Neural progenitor cell (in vitro differentiated cells): ENCODE results near the gene CCDC8. TPM values are rescaled to one million over a fixed set of nuclear protein-coding genes. Genes with fewer than 3 reads are reported as not detected.

Source experiments
- DNase-seq: peaks from one replicate; pipeline ENCODE4 v3.0.0-alpha.2; 2016; ENCODE audit warnings: low spot score
- H2AFZ ChIP-seq: fragments of 200-600 bp; sonication (generic); replicated peaks from 2 replicates; pipeline ENCODE4 v1.6.1; 2016; ENCODE audit warnings: antibody characterized with exemption
- H3F3A ChIP-seq: fragments of 200-600 bp; sonication (generic); 2 replicates; pipeline ENCODE4 v1.6.1; 2016; ENCODE audit warnings: antibody characterized with exemption, low read depth
- H3K27ac ChIP-seq: fragments of 200-600 bp; sonication (generic); 2 replicates; pipeline ENCODE4 v1.5.1; 2016; ENCODE audit warnings: mild to moderate bottlenecking
- H3K27me3 ChIP-seq: fragments of 200-600 bp; sonication (generic); 2 replicates; pipeline ENCODE4 v1.6.1; 2016; ENCODE audit warnings: mild to moderate bottlenecking, moderate library complexity
- H3K36me3 ChIP-seq: fragments of 200-600 bp; sonication (generic); 2 replicates; pipeline ENCODE4 v1.5.1; 2016
- H3K4me1 ChIP-seq: fragments of 200-600 bp; sonication (generic); 2 replicates; pipeline ENCODE4 v1.6.1; 2016; ENCODE audit warnings: mixed run types
- H3K4me2 ChIP-seq: fragments of 200-600 bp; sonication (generic); 2 replicates; pipeline ENCODE4 v1.6.1; 2016
- H3K4me3 ChIP-seq: fragments of 200-600 bp; sonication (generic); 2 replicates; pipeline ENCODE4 v1.5.1; 2016
- H3K79me2 ChIP-seq: fragments of 200-600 bp; sonication (generic); 2 replicates; pipeline ENCODE4 v1.6.1; 2016; ENCODE audit warnings: low read depth
- H3K9ac ChIP-seq: fragments of 200-600 bp; sonication (generic); 2 replicates; pipeline ENCODE4 v1.6.1; 2016
- H3K9me3 ChIP-seq: fragments of 200-600 bp; sonication (generic); 2 replicates; pipeline ENCODE4 v1.5.1; 2016; ENCODE audit warnings: low read depth
- H4K20me1 ChIP-seq: fragments of 200-600 bp; sonication (generic); 2 replicates; pipeline ENCODE4 v1.6.1; 2016; ENCODE audit warnings: low read depth
- H3K27ac Mint-ChIP-seq: 3 replicates; pipeline ENCODE4 v1.8.0; 2021; ENCODE audit warnings: mixed read lengths
- H3K27me3 Mint-ChIP-seq: 2 replicates; pipeline ENCODE4 v1.8.0; 2022; ENCODE audit warnings: low read depth, mild to moderate bottlenecking, inconsistent platforms, moderate library complexity, mixed read lengths; ENCODE audit not compliant: insufficient read depth
- H3K36me3 Mint-ChIP-seq: 3 replicates; pipeline ENCODE4 v1.8.0; 2021; ENCODE audit warnings: mixed read lengths
- H3K4me1 Mint-ChIP-seq: 3 replicates; pipeline ENCODE4 v1.8.0; 2021; ENCODE audit warnings: mixed read lengths
- H3K4me3 Mint-ChIP-seq: 3 replicates; pipeline ENCODE4 v1.8.0; 2021; ENCODE audit warnings: mild to moderate bottlenecking, moderate library complexity, mixed read lengths
- H3K9me3 Mint-ChIP-seq: 3 replicates; pipeline ENCODE4 v1.8.0; 2020; ENCODE audit warnings: mixed read lengths
- CTCF ChIP-seq: fragments of 200-600 bp; sonication (generic); IDR thresholded peaks from 2 replicates; pipeline ENCODE4 v1.5.1; 2017; ENCODE audit warnings: antibody characterized with exemption, mild to moderate bottlenecking
- EZH2 ChIP-seq: fragments of 200-600 bp; sonication (generic); IDR thresholded peaks from 2 replicates; pipeline ENCODE4 v1.6.1; 2017; ENCODE audit warnings: antibody characterized with exemption, mild to moderate bottlenecking, moderate library complexity
- EZH2phosphoT487 ChIP-seq: fragments of 200-600 bp; sonication (generic); IDR thresholded peaks from 2 replicates; pipeline ENCODE4 v1.6.1; 2017; ENCODE audit warnings: antibody characterized with exemption
- total RNA-seq: library from RNA; depleted of rRNA; stranded (reverse); fragments of >200 nt; gene quantifications from 2 replicates; pipeline ENCODE4 v1.2.3, GENCODE V29; 2015; ENCODE audit warnings: low replicate concordance

The CCDC8 gene
- total RNA-seq, 1 donor from 2014 or later = 2.8 TPM

GRCh38 chr19:46412650-46413261, 608 bp downstream of the CCDC8 start:
- Mint-ChIP-seq H3K9me3 (no peaks in the 10 kb centered on the region), H3K27ac (peak overlapping the region; percentile 78), H3K36me3 (peaks cover 10% of the 10 kb centered on the region), H3K27me3 (peaks cover 13% of the 10 kb centered on the region), H3K4me3 (peak overlapping the region; percentile 97), H3K4me1 (peaks cover 79% of the 10 kb centered on the region)
- Histone ChIP-seq H4K20me1 (peaks cover 20% of the 10 kb centered on the region), H2AFZ (peak overlapping the region; percentile 38), H3K4me2 (peak overlapping the region; percentile 86), H3K9ac (no peak overlapping the region), H3K4me1 (peaks cover 22% of the 10 kb centered on the region), H3K27me3 (peaks cover 35% of the 10 kb centered on the region), H3K4me3 (peak overlapping the region; percentile 70), H3K9me3 (no peaks in the 10 kb centered on the region), H3K36me3 (no peaks in the 10 kb centered on the region), H3K79me2 (peaks cover 9% of the 10 kb centered on the region), H3K27ac (no peak overlapping the region), H3F3A (peaks cover 45% of the 10 kb centered on the region)
- no peak for DNase-seq
- TF ChIP-seq CTCF = no peak
- TF ChIP-seq EZH2phosphoT487 = peak; percentile 50
- TF ChIP-seq EZH2 = peak; percentile 49

GRCh38 chr19:46411925-46412649, 1.3 kb downstream of the CCDC8 start:
- no peak overlapping the region for H3K9ac ChIP-seq

More at GRCh38 chr19:46411925-46412649, 1.3 kb downstream of the CCDC8 start:
- peak overlapping the region; percentile 97 for H3K4me3 Mint-ChIP-seq
- TF ChIP-seq EZH2 (no peak), EZH2phosphoT487 (peak; percentile 33), CTCF (peak; percentile 14)
- H4K20me1 ChIP-seq = peaks cover 20% of the 10 kb centered on the region
- peaks cover 14% of the 10 kb centered on the region for H3K27me3 Mint-ChIP-seq
- peaks cover 42% of the 10 kb centered on the region for H3K27me3 ChIP-seq
- peaks cover 79% of the 10 kb centered on the region for H3K4me1 Mint-ChIP-seq
- peaks cover 10% of the 10 kb centered on the region for H3K36me3 Mint-ChIP-seq
- H3K27ac Mint-ChIP-seq = no peak overlapping the region
- H2AFZ ChIP-seq = no peak overlapping the region
- H3K4me2 ChIP-seq = peak overlapping the region; percentile 86
- no peaks in the 10 kb centered on the region for H3K9me3 Mint-ChIP-seq
- H3F3A ChIP-seq = peaks cover 46% of the 10 kb centered on the region
- H3K4me3 ChIP-seq = peak overlapping the region; percentile 70
- H3K36me3 ChIP-seq = no peaks in the 10 kb centered on the region
- peaks cover 9% of the 10 kb centered on the region for H3K79me2 ChIP-seq
- DNase-seq = peak; percentile 61
- H3K4me1 ChIP-seq = peaks cover 24% of the 10 kb centered on the region
- H3K27ac ChIP-seq = no peak overlapping the region
- no peaks in the 10 kb centered on the region for H3K9me3 ChIP-seq
